GM19455 (cell line): ENCODE measurements around the gene SRD5A1.
A peak's percentile ranks its signal among the peaks of the same experiment; 100 is the strongest.

Experiments
- ATAC-seq: cut with Tn5 transposase; IDR thresholded peaks from one replicate; pipeline ENCODE4 v1.9.1; 2021; ENCODE audit not compliant: unreplicated experiment

SRD5A1 gene

DNA sequence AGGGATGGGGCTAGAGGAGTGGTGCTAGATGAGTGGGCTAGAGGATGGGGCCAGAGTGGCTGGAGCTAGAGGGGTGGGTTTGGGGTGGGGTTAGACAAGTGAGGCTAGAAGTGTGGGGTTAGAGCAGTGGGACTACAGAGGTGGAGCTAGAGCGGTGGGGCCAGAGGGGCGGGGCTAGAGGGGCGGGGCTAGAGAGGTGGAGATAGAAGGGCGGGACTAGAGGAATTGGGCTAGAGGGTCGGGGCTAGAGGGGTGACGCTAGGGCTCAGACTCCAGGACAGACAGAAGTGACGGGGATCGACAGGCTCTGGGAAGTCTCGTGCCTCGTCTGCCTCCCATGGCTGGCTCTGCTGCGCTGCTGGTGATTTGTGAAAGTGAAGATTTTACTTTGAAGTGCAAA lies 49.0 kb downstream of the SRD5A1 start:
- no peak for ATAC-seq

DNA sequence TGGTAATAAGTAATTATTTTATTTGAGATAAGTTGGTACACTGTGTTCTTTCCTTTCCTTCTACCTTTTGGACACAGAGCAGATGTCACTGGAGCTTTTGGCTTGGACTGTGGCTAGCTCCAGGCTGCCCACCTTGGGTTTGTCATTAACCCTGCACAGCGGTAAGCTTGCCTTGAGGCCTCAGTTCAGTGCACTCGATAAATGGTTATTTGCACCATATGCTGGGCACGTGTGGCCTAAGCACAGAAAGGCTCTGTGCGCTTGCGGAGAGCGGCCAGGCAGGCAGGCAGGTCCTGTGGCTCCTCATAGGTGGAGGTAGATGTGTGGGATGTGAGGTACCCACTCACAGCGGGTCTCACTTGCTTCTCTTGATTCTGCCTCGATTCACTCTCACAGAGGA lies 50.0 kb downstream of the SRD5A1 start:
- no peak for ATAC-seq

DNA sequence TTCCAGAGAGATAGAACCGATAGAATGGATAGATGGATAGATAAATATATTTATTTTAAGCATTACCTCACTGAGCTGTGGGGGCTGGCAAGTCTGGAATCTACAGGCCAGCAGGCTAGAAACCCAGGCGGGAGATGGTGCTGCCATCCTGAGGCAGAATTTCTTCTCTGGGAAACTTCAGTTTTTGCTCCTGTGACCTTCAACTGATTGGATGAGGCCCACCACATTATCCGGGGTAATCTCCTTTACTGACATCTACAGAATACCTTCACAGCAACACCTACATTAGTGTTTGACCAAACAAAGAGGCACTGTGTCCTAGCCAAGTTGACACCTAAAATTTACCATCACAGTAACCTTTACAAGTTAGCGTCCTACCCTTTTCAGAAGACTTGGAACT lies 50.8 kb downstream of the SRD5A1 start:
- no peak for ATAC-seq

DNA sequence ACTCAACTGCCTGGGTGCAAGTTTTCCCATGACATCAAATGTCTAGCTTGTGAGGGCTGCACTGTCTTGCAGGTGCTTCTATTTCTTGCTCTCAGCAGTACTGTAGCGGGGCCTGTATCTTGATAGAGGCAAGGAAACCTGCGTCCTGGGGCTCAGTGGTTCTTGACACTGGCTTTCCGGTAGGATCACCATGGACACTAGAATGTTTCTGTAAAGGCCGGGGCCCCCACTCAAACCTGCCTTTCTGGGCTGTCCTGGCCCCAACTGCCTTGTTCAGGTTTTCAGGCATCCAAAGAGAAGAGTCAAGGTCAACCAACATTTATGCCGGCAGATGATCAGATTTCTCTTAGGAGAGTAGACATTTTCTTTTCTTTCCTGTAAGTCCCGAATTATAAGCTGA lies 53.3 kb downstream of the SRD5A1 start:
- no peak for ATAC-seq

DNA sequence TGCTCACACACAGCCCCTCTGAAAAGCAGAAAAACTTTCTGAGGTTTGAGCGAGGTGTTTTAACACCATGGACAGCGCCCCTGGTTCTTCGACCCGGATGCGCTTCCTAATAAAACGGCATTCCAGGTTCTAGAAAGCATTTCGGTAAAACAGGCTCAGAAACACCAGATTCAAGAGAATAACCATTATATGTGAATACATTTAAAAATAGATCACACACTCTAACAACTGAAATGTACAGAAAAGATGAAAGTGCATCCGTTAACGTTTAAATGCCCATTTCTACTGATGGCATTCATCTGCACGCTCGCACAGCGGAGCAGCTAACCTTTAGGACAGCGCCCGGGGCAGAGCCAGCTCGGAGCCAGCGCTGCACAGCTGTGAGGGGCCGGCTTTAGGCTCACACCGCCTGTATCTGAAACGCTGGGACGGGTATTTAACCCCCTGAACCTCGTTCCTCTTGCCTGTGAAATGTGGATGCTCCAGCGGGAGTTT lies 53.7 kb downstream of the SRD5A1 start:
- no peak for ATAC-seq

DNA sequence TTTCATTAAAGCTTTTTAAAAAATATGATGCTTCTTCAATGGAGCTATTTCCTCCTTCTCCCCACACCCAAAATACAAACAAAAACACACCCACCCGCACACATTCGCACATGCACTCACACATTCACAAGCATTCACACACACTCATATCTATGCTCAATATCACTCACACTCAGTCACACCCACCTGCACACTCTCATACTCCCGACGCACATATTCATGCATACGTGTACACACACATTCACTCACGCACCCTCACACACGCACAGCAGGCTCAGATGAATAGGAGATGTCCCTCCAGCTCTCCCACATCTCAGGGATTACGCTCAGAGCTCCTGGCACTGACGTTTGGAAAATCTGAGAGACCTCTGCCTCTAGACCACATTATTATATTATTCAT lies 54.3 kb downstream of the SRD5A1 start:
- ATAC-seq, result no peak

DNA sequence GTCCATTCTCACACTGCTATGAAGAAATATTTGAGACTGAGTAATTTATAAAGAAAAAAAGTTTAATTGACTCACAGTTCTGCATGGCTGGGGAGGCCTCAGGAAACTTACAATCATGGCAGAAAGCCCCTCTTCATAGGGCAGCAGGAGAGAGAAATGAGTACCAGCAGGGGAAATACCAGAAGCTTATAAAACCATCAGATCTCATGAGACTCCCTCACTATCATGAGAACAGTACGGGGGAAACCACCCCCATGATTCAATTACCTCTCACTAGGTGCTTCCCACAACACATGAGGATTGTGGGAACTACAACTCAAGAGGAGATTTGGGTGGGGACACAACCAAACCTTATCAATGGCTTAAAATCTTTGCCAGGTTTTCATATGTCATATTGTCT lies 59.7 kb downstream of the SRD5A1 start:
- no peak for ATAC-seq

DNA sequence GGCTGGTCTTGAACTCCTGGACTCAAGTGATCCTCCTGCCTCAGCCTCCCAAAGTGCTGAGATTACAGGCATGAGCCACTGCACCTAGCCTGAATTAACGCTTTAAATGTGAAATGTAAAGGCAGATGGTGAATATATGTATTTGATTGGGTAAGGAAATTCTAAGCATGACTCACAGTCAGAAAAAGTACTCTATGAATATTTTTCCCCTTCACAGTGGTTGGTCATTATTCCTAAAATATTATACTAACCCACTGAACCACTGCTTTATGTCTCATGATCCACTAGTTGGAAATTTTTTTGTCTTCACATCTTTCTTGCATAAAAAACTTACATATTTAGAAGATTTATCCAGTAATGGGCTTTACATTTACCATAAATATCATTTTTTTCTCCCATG lies 65.5 kb downstream of the SRD5A1 start:
- ATAC-seq, result no peak

DNA sequence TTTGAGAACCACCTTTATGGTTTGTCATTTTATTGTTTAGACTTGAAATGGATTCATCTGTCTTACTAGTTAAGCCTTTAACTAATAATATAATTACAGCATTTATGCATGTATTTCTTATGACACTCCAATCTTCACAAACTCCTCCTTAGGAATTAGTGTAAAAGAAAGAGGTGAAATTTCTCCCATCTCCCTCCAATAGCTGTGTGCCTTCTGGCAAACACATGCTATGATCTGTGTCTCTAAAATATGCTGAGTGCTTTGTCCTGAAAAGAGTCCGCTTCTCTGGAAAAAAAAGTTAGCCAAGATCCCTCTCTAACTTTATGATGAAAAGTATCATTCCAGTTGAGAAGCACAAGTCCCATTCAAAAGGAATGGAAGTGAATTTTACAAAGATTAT lies 66.1 kb downstream of the SRD5A1 start:
- ATAC-seq, result no peak

DNA sequence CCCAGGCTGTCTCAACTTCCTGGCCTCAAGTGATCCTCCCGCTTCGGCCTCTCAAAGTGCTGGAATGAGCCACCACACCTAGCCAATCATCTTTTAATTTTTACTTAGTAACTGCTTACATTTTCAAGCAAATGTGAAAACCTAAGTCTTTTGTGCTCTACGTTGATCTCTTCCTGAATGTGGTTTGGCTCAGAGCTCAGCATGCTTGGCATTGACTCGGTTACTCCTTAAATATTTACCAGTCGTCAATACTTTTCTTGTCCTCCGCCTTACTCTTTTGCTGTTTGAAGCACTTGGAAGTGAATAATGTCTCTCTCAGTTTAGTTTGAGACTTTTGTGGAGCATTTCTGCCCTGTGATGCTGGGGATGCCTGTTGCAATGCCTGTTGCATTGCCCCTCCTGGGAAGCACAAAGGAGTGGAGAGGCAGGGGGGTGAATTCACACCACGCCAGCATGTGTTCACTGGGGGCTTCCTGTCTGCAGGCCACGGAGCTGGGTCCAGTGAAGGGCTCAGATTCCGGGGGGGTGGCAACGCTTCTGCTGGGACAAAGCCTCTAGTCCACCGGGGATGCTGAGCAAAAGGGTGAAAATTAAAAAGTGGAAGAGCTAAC lies 66.9 kb downstream of the SRD5A1 start:
- no peak for ATAC-seq

DNA sequence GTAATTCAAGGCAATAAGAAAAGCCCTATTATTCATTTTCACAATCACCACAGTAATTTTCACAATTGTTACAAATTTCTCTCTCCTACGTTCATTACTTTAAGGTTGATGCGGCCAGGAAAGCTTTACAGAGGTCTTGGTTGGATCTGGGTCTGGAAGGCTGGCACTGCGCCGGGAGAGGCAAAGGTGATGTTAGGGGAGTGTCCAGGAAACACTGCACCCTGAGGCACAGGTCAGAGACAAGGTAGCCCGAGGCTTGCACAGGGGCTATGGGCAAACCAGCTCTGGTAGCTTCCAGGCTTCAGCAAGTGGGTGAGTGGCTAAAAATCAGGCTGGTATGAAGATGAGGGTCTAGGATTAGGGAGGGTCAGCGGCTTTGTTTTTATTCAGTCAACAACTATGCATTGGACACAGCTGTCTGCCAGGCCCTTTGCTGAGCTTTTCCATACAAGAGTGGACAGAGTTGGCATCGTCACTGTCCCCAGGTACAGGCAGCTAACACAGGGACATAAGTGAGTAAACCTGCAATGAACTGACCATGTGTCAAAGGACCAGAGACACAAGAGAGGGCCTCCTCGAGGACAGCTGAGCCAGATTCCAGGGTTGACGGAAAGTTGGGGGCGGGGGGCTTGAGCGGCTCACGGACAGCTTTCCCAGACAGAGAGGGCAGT lies 67.6 kb downstream of the SRD5A1 start:
- ATAC-seq, result no peak

DNA sequence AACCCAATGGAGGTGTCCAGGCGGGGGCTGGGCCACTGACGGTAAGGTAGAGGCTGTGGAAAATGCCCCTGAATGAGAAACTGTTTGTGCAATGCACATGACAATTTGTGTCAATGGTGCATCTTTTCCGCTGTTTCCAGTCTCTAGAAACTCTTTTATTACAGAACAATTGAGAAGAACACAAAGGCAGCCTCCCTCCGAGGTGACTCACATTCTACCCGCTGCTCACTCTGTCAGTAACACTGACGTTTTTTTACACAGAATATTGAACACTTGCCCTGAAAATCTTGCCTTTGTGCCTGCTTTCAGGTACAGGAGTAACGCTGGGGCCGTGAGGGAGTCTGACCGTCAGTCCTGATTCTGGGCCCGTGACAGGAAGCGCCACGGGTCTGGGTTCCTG lies 68.3 kb downstream of the SRD5A1 start:
- no peak for ATAC-seq

DNA sequence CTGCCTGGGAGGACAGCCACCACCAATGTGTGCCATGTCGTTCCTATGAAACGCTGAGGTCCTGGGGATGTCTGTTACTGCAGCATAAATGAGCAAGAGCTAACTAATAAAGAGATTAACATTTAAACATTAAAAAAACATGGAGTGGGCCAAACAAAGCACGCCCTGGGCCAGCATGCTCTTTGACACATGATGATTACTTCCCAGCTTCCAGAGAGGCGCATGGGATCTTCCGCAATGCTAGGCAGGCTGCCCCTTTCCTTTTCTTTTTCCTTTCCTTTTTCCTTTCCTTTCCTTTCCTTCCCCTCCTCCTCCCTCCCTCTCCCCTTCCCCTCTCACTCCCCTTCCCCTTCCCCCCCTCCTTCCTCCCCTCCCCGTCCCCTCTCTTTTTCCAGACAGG lies 69.4 kb downstream of the SRD5A1 start:
- no peak for ATAC-seq

DNA sequence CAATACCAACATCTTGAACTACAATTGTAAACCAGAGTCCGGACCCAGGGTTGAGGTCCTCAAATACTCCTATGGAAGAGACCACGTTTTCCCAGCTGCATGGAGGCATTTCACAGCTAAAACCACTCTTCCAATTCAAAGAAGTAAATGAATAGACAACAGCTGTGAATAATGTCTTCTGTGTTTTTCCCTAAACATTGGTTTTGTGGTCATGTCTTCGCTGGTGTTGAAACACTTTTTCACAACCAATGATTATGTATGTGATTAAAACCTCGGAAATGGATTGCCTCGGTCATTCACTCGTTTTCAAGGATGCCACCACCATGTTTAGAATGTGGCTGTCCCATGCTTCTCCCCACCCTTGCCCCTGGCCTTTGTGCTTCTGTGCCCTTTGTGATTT lies 70.6 kb downstream of the SRD5A1 start:
- ATAC-seq, result no peak

DNA sequence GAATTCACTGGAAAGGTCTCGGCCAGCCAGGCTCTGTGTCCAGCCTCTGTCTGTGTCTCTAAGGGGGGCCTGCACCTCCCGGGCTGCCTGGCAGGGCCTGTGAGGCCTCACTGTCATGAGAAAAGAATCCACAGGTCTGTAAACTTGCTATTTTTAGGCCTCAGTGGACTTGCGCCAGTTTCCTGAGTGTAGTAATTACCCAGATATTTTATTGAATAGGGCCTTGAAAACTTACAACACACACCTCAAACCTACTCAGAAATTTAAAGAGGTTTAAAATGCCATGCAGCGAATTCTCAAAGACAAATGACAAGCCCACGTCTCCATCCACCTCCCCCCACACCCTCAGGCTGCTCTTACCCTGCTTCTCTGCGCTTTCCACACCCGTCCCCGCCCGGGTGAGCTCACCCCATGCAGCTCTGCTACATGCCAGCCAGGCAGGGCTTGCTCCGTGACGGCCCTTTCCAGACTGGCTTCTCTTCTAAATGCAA lies 71.2 kb downstream of the SRD5A1 start:
- no peak for ATAC-seq

DNA sequence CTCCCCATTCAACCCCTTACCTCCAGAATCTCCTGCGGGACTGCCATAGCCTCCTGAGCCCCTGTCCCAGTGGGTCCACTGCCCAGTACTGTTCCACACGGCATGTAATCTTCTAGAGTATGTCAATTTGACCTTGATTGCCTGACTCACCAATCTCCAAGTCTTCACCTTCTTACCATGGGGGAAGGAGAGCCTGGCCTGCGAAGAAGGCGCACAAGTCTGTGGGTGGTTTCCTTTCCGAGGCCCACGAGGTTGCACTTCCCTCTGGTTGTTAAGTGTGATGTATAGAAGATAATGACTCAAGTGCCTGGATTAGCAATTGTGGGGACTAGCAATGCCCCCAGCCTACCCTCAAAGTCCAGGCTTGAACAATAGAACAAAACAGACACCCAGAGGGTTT lies 71.8 kb downstream of the SRD5A1 start:
- ATAC-seq, result peak; percentile 52

DNA sequence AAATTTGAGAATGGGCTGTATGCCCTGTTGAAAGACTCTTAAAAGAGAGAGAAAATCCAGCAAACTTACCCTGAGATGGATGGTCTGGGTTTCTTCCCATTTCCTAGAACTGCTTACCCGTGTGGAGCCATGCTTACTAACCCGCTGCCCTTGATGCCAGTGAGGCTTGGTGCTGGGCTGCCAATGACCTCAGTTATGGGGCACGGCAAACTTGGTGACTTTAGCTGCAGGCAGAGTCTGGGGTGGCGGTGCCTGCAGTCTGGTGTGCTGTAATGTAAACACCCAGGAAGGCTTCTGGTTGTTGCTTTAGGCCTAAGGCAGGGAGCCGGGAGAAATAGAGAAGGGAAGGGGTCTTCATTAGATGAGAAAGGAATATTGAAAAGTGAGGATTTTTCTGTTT lies 72.7 kb downstream of the SRD5A1 start:
- no peak for ATAC-seq

DNA sequence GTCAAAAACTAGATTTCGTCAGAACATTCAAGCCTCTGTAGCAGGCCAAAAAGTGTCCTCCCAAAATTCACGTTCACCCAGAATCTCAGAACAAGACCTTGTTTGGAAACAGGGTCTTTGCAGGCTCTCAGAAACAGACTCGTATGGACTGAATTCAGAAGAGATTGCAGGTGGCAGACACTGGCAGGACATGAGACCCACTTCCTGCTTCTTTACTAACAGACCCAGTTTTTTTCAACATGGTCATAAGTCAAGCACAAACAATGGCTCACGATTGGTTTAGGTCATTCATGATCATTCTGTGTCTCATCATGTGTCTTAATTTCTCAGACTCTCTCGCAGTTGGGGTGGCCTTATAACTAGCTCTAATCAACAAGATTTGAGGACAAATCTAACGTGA lies 74.6 kb downstream of the SRD5A1 start:
- no peak for ATAC-seq

DNA sequence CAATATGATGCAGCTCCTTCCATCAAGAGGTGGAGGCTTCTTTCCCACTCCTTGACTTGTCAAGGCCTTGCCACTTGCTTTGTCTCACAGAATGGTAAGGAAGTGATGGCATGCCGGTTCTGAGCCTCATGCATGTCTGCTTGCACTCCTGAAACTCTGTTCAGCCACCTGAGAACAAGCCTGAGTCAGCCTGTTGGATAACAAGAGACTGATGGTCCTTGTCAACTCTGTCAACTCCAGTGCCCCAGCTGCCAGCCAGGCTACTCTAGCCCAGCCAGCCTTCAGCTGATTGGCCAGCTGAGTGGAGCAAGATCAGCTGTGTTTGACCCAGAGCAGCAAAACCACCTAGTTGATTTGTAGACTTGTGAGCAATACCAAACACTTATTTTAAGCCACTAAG lies 75.6 kb downstream of the SRD5A1 start:
- ATAC-seq, result no peak

DNA sequence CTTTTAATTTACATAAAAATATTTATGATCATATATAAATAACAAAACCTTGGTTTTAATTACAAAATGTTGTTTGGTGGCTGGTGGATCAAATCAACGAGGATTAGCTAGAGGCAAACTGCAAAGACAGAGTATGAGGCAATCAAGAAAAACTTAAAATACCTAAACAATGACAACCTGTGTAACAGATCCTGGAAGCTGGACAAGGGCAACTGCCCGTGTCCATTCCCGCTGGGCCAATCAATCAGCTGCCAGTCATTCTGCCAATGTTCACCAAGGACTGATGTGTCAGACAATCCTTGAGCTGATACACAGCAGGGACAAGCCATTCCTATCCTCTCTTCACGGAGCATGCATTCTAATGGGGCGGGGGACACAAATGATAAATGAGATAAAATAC lies 76.8 kb downstream of the SRD5A1 start:
- ATAC-seq, result no peak

DNA sequence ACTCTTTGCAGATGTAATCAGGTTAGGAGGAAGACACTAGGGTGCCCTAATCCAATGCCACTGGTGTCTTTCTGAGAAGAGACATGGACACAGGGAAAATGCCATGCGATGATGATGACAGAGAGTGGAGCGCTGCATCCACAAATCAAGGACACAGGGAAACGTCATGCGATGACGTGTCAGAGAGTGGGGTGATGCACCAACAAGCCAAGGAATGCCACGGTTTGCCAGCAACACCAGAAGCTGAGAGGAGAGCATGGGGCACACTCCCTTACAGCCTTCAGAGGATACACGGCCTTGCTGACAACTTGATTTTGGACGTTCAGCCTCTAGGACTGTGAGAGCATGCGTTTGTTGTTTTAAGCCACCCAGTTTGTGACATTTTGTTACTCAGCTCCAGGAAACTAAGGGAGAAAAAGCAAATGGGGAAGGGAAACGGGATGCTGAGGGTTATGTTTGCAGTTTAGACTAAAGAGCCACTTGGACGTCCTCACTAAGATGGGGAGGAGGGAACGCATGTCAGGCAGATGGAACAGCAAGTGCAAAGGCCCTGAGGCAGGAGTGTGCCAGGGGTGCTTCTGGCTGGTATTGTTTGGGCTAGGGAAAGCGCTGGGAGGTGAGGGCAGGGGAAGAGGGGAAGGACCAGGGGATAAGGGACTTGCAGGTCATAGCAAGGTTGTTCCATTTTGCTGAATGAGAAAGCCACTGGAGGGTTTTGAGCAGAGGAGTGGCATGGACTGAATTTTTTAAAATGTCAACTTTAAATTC lies 77.5 kb downstream of the SRD5A1 start:
- ATAC-seq, result no peak
